ENCODE results near the gene ZC3H7A. TPM values are rescaled to one million over a fixed set of nuclear protein-coding genes. Genes with fewer than 3 reads are reported as not detected.

The ZC3H7A gene
- total RNA-seq, 1 experiment from 2014 or later = 45.9 TPM

DNA sequence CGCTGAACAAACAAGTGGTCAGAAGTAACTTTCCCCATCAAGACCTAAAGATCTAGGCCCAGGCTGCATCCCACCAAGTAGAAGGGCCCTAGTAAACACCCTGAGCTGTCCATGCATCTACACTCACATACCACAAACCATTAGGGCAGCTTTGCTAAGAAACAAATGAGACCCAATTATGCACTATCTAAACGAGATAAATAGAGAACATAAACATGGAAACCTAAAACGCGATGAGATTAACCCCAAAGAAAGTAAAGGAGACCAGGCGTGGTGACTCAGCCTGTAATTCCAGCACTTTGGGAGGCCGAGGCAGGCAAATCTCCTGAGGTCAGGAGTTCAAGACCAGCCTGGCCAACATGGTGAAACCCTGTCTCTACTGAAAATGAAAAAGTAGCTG lies 60.2 kb downstream of the ZC3H7A start:
- ATAC-seq (no peak), DNase-seq (ENCODE audit: low spot score) (no peak)
- Mint-ChIP-seq H3K27ac (no peak overlapping the region), H3K4me3 (no peak overlapping the region), H3K9me3 (no peaks in the 10 kb centered on the region), H3K27me3 (ENCODE audit: low read depth) (no peaks in the 10 kb centered on the region), H3K36me3 (peaks cover 26% of the 10 kb centered on the region), H3K4me1 (peaks cover 14% of the 10 kb centered on the region)
- TF ChIP-seq FOXP4 (CRISPR knock-in tag; IDR thresholded peaks at IDR 0.05) (no peak), GABPB1 (CRISPR knock-in tag; IDR thresholded peaks at IDR 0.05) (no peak)
- CTCF ChIA-PET = interaction anchor here (0.7 to 1.0 kb wide), 2 partner anchors 331 to 342 kb away, joined by 3 to 7 read pairs; no protein-coding TSS in a partner anchor
- POLR2A ChIA-PET = no interaction called here

DNA sequence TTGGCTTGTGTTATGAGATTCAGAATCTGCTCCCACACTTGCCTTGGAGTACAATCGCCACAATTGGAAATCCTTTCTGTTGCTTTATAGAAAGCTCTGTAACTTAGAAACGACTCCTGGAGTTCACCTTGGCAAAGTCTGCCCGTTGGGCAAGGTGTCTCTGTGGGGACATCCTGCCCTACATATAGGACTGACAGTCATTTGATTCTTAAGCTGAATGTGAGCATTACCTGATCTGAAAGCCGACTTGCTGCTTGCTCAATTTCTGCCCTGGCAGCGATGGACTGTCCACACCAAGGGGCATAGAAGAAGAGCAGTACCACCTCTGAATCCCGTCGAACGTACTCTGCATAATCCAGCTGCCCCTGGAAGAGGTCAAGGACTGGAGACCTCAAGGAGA lies 61.3 kb downstream of the ZC3H7A start:
- DNase-seq (ENCODE audit: low spot score) (no peak), ATAC-seq (no peak)
- no peak overlapping the region for H3K4me3 Mint-ChIP-seq
- no peak overlapping the region for H3K27ac Mint-ChIP-seq
- H3K4me1 Mint-ChIP-seq = peaks cover 3% of the 10 kb centered on the region
- peaks cover 26% of the 10 kb centered on the region for H3K36me3 Mint-ChIP-seq
- H3K9me3 Mint-ChIP-seq = no peaks in the 10 kb centered on the region
- ChIA-PET CTCF (interaction anchor here (0.7 kb wide), 2 partner anchors 8 to 21 kb away, joined by 3 to 4 read pairs; no protein-coding TSS in a partner anchor), POLR2A (no interaction called here)
- no peak for TF ChIP-seq SMAD3 (CRISPR knock-in tag; IDR thresholded peaks at IDR 0.05; ENCODE audit: borderline replicate concordance)
- TF ChIP-seq NR3C1 (CRISPR knock-in tag; conservative IDR thresholded peaks at IDR 0.05; ENCODE audit: low read depth) = no peak
- TF ChIP-seq, protein P1, sequence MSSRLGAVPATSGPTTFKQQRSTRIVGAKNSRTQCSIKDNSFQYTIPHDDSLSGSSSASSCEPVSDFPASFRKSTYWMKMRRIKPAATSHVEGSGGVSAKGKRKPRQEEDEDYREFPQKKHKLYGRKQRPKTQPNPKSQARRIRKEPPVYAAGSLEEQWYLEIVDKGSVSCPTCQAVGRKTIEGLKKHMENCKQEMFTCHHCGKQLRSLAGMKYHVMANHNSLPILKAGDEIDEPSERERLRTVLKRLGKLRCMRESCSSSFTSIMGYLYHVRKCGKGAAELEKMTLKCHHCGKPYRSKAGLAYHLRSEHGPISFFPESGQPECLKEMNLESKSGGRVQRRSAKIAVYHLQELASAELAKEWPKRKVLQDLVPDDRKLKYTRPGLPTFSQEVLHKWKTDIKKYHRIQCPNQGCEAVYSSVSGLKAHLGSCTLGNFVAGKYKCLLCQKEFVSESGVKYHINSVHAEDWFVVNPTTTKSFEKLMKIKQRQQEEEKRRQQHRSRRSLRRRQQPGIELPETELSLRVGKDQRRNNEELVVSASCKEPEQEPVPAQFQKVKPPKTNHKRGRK (CRISPR knock-in tag; IDR thresholded peaks at IDR 0.05; ENCODE audit: borderline replicate concordance) = no peak
- TF ChIP-seq, protein P2, sequence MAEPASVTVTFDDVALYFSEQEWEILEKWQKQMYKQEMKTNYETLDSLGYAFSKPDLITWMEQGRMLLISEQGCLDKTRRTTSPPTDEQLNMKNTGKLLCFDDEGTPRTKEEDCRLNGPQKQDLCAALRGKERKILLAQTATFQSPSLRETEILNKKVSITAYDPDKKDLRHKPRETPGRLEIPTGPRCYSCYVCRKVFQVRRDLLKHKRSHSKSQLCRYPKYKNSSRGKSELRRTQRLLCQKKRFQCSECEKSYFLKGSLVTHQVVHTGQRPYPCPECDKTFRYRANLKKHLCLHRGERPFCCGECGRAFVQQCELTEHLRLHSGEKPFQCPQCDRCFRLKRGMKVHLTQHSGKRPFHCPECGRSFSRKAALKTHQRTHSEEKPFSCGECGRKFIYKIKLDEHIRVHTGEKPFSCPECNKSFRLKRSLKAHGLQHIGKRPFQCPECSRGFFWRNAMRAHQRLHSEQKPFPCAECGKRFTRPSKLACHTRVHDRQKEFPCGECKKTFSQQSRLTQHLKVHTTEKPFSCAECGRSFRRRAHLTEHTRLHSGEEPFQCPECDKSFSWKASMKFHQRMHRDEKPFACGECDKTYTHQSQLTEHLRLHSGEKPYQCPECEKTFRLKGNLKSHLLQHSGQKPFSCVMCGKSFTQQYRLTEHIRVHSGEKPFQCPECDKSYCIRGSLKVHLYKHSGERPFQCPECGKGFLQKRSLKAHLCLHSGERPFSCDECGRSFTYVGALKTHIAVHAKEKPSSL (CRISPR knock-in tag; conservative IDR thresholded peaks at IDR 0.05) = no peak
- no peaks in the 10 kb centered on the region for H3K27me3 Mint-ChIP-seq (ENCODE audit: low read depth)

DNA sequence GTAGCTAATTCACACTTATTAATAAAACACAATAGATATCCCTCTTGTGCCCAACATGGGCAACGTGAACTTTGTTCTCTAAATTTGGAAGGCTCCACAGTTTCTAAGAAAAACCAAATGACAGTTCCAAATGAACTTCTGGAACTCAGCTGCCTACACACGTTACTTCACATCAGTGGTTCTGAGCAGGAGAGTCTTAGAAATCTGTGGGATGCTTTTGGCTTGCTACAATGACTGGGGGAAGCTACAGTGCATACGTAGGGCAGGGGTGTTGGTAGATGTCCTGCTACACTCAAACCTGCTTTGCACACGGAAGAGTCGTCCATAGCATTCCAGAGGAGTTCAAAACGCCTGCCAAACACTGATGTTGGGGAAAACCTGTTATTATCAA lies 62.4 kb downstream of the ZC3H7A start:
- CTCF ChIA-PET = interaction anchor here (1.0 kb wide), 1 partner anchor 20 kb away, joined by 3 read pairs; no protein-coding TSS in a partner anchor
- Mint-ChIP-seq H3K9me3 (no peaks in the 10 kb centered on the region), H3K4me3 (no peak overlapping the region), H3K36me3 (peaks cover 27% of the 10 kb centered on the region), H3K27ac (no peak overlapping the region), H3K27me3 (ENCODE audit: low read depth) (no peaks in the 10 kb centered on the region), H3K4me1 (no peaks in the 10 kb centered on the region)
- no peak for ATAC-seq
- POLR2A ChIA-PET = no interaction called here
- no peak for DNase-seq (ENCODE audit: low spot score)
- TF ChIP-seq GRHL2 (CRISPR knock-in tag; IDR thresholded peaks at IDR 0.05; ENCODE audit: insufficient replicate concordance, severe bottlenecking) (no peak), MLX (CRISPR knock-in tag; IDR thresholded peaks at IDR 0.05) (no peak), E2F1 (CRISPR knock-in tag; IDR thresholded peaks at IDR 0.05) (no peak)

DNA sequence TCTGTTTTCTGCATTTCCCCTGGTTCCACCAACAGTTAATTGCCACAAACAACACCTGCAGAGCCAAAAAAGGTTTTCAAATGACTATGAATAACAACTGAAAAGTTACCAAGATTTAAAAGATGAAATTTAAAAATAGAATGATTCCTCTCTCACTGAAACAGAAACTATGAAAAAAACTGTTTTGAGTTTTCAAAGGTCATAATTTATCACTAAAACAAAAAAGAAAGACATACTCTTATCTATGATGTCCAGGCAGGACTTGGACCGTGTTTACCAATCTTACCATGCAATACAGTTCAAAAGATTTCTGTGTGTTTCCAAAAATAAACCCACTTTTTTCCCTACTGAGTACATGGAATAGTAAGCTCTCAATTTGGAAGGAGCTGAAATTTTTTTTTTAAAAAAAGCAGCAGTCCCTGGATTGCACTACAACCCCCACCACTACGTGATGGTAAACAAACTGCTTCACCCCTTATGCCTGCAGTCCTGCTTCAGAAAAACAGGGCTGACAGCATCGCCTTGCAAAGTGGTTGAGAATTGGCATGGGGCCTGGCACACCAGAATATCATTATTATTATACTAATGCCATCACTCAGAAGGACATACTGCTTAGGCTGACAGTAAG lies 62.9 kb downstream of the ZC3H7A start:
- Mint-ChIP-seq H3K4me3 (no peak overlapping the region), H3K36me3 (peaks cover 32% of the 10 kb centered on the region), H3K9me3 (no peaks in the 10 kb centered on the region), H3K4me1 (no peaks in the 10 kb centered on the region), H3K27me3 (ENCODE audit: low read depth) (no peaks in the 10 kb centered on the region), H3K27ac (no peak overlapping the region)
- no peak for DNase-seq (ENCODE audit: low spot score)
- ChIA-PET POLR2A (no interaction called here), CTCF (interaction anchor here (1.0 kb wide), 1 partner anchor 19 kb away, joined by 3 read pairs; no protein-coding TSS in a partner anchor)
- no peak for ATAC-seq
- TF ChIP-seq, protein P3, sequence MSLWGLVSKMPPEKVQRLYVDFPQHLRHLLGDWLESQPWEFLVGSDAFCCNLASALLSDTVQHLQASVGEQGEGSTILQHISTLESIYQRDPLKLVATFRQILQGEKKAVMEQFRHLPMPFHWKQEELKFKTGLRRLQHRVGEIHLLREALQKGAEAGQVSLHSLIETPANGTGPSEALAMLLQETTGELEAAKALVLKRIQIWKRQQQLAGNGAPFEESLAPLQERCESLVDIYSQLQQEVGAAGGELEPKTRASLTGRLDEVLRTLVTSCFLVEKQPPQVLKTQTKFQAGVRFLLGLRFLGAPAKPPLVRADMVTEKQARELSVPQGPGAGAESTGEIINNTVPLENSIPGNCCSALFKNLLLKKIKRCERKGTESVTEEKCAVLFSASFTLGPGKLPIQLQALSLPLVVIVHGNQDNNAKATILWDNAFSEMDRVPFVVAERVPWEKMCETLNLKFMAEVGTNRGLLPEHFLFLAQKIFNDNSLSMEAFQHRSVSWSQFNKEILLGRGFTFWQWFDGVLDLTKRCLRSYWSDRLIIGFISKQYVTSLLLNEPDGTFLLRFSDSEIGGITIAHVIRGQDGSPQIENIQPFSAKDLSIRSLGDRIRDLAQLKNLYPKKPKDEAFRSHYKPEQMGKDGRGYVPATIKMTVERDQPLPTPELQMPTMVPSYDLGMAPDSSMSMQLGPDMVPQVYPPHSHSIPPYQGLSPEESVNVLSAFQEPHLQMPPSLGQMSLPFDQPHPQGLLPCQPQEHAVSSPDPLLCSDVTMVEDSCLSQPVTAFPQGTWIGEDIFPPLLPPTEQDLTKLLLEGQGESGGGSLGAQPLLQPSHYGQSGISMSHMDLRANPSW (CRISPR knock-in tag; conservative IDR thresholded peaks at IDR 0.05; ENCODE audit: low read depth) = no peak
- TF ChIP-seq, protein P4, sequence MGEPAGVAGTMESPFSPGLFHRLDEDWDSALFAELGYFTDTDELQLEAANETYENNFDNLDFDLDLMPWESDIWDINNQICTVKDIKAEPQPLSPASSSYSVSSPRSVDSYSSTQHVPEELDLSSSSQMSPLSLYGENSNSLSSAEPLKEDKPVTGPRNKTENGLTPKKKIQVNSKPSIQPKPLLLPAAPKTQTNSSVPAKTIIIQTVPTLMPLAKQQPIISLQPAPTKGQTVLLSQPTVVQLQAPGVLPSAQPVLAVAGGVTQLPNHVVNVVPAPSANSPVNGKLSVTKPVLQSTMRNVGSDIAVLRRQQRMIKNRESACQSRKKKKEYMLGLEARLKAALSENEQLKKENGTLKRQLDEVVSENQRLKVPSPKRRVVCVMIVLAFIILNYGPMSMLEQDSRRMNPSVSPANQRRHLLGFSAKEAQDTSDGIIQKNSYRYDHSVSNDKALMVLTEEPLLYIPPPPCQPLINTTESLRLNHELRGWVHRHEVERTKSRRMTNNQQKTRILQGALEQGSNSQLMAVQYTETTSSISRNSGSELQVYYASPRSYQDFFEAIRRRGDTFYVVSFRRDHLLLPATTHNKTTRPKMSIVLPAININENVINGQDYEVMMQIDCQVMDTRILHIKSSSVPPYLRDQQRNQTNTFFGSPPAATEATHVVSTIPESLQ (CRISPR knock-in tag; IDR thresholded peaks at IDR 0.05) = no peak
- TF ChIP-seq MLX (CRISPR knock-in tag; IDR thresholded peaks at IDR 0.05) = no peak
